GM19324 (cell line): ENCODE data around the gene MCF2L.
"Not testable (repeated sequence)": the region's sequence is repeated elsewhere in the genome, so short reads cannot be mapped to it uniquely, and the experiment has no call there.

Experiments used
- ATAC-seq: cut with Tn5 transposase; IDR thresholded peaks from one replicate; pipeline ENCODE4 v1.9.1; 2021; ENCODE audit warnings: mild to moderate bottlenecking, moderate library complexity; ENCODE audit not compliant: unreplicated experiment, low FRiP score

Gene MCF2L

DNA sequence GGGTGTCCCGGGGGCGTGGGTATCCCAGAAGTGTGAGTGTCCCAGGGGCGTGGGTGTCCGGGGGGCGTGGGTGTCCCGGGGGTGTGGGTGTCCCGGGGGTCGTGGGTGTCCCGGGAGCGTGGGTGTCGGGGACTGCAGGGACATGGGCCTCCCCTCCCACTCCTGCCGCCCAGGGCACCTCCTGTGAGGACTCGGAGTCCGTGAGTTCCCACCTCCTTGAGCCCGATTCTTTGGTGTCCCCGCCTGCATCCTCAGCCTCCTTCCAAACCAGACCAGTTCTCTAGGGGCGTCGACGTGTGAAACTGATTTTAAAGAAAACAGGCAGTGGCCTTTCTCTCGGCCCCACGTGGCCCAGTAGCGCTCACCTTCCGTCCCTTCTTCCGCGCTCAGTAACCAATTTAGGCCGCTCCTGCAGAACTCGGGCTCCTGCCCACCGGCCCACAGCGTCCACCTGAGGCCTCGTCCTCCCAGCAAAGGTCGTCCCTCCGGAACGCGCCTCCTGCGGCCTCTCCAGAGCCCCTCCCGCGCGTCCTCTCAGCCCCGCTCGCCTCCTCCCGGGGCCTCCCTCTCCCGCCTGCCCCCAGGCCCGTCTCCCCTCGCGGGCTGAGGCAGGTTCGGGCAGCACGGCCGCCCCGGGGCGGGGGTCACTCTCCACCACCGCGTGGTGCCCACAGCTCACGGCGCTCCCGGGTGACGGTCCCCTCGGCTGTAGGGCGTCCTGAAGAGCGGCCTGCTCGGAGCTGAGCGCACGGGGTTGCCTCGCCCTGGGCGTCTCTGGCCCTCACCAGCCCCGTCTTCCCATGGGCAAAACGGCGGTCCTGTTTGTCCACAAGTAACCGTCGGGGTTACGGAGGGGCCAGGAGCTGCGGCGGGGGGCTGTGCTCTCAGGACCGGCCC lies 140.4 kb downstream of the MCF2L start:
- ATAC-seq: no peak

GRCh38 chr13:113110048-113110851 lies 141.2 kb downstream of the MCF2L start:
- ATAC-seq: no peak

- no peak for ATAC-seq
Measured at GRCh38 chr13:113110852-113111315, 141.9 kb downstream of the MCF2L start.

DNA sequence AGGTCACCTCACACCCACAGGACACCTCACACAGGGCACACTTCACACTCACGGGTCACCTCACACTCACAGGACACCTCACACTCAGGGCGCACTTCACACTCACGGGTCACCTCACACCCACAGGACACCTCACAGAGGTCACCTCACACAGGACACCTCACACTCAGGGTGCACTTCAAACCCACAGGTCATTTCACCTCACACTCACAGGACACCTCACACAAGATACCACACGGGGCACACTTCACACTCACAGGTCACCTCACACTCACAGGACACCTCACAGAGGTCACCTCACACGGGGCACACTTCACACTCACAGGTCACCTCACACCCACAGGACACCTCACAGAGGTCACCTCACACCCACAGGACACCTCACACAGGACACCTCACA lies 142.8 kb downstream of the MCF2L start:
- ATAC-seq: not testable (repeated sequence)

DNA sequence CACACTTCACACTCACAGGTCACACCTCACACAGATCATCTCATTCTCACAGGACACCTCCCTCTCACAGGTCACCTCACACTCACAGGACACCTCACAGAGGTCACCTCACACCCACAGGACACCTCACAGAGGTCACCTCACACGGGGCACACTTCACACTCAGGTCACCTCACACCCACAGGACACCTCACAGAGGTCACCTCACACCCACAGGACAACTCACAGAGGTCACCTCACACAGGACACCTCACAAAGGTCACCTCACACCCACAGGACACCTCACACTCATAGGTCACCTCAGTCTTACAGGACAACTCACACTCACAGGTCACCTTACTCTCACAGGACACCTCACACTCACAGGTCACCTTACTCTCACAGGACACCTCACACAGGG lies 143.5 kb downstream of the MCF2L start:
- ATAC-seq: not testable (repeated sequence)

GRCh38 chr13:113112893-113113845 lies 144.2 kb downstream of the MCF2L start:
- ATAC-seq: no peak

DNA sequence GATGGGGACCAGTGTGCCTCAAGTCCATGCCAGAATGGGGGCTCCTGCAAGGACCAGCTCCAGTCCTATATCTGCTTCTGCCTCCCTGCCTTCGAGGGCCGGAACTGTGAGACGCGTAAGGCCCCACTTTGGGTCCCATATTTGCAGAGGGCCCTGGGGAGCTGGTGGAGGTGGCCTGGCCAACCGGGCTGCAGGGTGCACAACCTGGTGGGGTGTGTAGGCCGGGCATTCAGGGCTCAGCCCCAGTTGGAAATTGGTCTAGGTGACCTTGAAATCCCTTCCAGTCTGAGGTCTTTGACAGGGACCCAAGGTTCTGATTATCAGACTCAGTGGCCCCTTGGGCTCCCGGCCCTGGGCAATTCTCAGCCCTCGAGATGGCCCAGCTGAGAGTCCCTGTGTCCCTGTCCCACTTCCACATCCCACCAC lies 144.8 kb downstream of the MCF2L start:
- no peak for ATAC-seq

DNA sequence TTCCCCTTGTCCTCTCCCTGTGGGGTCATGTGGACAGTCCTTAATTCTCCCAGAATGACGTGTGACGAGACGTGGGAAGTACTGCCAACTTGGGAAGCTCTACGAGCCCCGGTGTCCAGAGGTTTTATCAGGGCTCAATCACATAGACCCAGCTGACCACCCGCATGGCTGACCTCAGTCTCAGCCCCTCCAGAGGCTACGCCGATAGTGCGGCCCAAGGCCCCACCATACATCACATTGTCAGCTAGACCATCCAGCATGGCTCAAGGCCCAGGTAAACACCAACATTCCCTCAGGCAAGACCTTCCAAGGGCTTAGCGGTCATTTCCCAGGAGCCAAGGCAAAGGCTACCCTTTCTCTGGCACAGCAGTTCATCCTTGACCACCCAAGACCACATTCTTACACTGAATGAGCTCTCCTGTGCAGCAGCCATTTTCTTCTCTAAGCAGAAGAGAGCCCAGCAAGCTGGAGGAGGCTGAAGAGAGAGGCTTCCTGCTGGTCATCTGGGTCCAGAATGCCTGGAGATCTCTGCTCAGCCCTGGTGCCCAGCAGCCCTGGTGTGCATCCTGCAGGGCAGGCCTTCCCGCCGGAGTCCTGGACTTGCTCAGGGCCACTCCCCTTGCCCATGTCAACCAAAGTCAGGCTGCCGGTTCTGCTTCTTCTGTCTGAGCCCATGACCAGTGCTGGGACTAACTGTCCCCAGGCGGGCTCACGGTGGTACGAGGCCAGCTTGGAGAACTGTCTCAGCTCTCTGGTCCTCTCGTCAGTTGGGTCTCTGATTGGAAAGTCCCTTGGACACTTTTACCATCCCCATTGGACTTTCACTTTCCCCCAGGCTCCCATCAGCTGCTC lies 145.7 kb downstream of the MCF2L start:
- ATAC-seq: no peak

GRCh38 chr13:113115363-113116205 lies 146.6 kb downstream of the MCF2L start:
- no peak for ATAC-seq

DNA sequence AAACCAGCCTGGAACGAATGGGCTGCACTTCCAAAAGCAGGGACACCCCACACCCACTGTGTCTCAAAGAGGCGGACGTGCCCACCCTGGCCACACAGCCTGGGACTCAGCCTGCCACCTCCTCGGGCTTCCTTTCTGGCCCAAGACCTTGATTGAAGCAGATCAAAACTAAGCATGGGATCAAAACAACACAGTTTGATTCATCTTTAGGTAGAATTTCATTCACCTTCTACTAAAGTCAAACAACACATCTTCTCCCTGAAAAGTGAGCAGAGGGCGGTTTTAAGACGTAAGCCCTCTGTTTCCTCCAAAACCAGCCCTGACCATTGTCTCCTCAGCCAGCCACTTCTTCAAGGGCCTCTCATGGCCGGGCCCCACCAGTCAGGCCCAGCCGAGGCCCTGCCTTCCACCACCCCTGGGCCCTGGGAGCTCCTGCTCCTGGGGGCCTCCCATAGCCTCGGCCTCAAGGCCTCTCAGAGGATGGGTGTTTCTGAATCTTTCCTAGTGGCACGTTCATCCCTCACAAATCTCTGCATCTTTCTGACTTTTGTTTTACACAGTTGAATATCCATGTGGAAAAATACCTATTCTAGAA lies 147.3 kb downstream of the MCF2L start:
- ATAC-seq: no peak

GRCh38 chr13:113116871-113117271 lies 147.9 kb downstream of the MCF2L start:
- ATAC-seq: no peak

GRCh38 chr13:113117335-113117872 lies 148.4 kb downstream of the MCF2L start:
- ATAC-seq: no peak

DNA sequence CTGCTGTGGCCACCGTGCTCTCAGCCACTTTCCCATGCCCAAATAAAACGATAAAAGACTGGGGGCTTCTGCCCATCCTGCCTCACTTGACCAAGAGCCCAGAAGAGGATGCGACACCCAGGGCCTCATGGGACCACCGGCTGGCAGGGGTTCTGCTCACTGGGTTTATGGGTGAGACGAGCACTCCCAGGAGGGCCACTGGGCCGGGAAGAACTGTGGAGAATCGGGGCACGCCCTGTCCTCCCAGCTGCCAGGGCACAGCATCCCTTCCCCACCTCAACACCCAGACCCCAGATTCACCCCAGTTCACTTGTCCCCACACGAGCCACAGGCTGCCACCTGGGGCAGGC lies 148.9 kb downstream of the MCF2L start:
- no peak for ATAC-seq

GRCh38 chr13:113118261-113119021 lies 149.4 kb downstream of the MCF2L start:
- no peak for ATAC-seq

GRCh38 chr13:113119166-113119821 lies 150.3 kb downstream of the MCF2L start:
- ATAC-seq: no peak

DNA sequence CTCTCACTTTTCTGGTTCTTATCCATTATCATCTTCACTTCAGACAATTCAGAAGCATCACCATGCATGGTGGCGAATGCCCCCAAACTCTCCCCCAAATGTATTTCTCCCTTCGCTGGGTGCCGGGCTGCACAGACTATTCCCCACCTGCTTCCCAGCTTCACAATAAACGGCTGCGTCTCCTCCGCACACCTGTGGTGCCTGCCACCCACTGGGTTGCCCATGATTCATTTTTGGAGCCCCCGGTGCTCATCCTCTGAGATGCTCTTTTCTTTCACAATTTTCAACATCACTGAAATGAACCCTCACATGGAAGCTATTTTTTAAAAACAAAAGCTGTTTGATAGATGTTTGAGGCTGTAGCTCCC lies 150.8 kb downstream of the MCF2L start:
- ATAC-seq: no peak
